Measurements from ENCODE around the gene PSMD14.
"Not testable (repeated sequence)": the region's sequence is repeated elsewhere in the genome, so short reads cannot be mapped to it uniquely, and the experiment has no call there.

Gene PSMD14

DNA sequence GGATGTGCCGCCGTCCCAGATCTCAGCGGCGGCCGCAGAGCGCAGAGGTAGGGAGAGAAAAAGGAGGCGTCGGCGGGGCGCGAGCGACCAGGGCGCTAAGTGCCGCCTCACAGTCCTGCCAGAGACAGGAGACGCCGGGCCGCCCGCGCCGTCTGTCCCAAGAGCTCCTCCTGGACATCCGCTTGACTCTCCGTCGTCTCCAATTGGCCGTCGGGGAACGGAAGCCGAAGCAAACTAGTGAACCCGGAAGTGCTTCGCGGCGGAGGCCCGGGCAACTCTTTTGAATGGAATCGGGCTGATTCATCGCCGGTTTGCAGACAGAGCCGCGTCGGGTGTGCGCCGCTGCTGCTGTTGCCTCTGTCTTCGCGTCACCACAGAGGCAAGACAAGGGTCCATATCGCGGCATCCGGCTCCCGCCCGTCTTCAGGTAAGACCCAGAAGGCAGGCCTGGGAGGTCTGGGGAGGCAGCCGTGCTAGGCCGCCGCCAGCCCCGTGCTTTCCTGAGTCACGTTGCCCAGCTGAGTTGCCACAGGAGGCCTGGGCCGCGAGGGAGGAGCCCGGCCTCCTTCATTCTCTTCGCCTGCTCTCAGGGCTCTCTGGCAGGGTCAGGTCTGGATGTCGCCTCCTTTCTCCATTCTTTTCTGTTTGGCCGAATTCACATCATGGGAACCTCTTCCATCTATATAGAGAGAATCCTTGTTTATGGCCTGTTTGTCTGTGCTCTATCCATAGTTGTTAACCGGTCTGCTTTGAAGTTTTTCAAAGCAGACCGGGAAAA, at the start of gene PSMD14:
Gene PSMD14 (plus strand): TSS at position 248 of the 778 bp plus-strand sequence. CDS start 10,401 bp downstream, outside the sequence.
- peak; percentile 79 for DNase-seq (ENCODE audit: low spot score)

DNA sequence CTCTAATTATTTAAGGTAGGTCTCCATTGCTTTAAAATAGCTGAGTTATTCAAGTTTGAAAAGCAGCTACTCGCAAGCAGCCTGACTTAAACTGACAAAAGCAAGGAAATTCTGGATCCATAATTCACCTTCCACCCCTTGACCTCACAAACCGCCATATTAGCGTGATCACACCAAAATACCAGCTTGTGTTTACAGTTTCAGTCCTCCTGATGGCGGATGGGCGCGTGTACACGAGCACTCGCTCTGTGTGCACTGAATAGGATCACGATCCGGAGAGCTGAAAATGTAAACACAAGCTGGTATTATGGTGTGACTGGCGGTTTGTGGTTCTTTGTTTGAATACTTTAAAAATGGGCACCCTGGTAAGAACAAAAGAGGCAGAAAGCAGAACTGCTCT, 42.4 kb upstream of the PSMD14 start:
- no peak for DNase-seq (ENCODE audit: low spot score)

DNA sequence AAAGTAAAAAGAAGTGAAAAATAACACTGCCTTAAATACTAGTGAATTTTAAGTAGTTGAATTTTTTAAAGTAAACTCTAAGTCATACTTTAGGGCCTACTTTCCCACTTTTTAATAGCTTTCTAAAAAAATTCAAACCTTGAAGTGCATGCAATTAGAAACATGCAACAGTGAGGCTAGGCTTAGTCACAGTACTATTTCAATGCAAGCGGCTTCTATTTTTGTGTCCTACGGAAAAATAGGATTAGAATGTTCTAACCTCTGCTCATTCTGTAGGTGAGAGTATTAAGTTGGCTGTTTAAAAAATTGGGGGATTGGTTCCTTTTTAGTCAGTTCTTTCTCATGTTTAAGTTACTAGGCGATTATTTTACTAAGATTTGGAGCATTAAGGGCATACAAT, 39.1 kb upstream of the PSMD14 start:
- no peak for DNase-seq (ENCODE audit: low spot score)

DNA sequence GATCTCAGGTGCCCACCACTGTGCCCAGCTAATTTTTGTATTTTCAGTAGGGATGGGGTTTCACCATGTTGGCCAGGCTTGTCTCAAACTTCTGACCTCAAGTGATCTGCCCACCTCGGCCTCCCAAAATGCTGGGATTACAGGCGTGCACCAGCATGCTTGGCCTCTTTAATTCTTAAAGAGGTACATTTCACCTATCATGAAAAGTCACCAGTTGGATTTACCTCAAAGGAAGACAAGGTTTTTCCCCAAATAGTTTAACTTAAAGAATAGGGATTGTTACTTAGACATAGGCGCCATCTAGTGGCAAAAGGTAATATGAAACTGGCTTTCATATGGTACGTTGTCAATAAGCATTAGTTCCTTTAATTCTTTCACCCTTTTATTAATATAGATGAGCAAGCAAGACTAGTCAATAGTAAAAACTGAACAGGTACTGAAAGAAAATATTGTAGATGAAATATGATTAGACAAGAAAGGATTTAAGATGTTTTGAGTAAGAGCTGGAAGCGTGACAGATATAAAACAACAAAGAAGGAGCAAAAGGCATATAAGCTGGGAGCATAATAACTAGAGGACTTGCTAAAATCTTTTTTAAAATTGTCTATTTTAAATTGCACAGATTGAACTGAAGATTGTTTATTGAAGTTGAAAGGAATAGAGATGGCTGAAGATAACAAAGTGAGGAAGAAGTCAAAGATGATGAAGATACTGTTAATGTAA, 35.0 kb upstream of the PSMD14 start:
- peak; percentile 4 for DNase-seq (ENCODE audit: low spot score)

DNA sequence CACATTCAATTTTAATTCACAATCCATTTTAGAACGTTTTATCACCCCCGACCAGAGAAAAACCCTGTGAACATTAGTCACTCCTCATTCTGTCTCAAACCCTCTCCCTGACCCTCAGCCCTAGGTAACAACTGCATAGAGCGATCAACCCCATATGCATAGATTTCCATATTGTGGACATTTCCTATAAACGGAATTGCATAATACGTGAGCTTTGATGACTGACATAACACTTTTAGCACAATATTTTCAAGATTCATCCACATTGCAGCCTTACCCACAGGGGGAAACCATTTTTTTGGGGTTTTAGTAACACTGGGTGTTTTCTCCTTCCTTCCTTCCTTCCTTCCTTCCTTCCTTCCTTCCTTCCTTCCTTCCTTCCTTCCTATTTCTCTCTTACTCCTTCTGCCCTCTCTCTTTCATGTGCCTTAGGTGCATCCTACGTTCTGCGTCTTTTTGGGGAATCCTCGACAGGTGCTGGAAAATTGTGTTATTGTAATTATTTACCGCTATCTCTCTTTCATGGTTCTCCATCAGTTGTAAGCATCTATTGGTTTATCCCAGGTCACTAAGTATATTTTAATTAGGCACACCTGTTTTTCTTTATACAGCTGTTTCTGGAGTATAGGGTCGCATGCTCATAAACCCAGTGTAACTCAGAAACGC, 29.5 kb upstream of the PSMD14 start:
- peak; percentile 29 for DNase-seq (ENCODE audit: low spot score)

DNA sequence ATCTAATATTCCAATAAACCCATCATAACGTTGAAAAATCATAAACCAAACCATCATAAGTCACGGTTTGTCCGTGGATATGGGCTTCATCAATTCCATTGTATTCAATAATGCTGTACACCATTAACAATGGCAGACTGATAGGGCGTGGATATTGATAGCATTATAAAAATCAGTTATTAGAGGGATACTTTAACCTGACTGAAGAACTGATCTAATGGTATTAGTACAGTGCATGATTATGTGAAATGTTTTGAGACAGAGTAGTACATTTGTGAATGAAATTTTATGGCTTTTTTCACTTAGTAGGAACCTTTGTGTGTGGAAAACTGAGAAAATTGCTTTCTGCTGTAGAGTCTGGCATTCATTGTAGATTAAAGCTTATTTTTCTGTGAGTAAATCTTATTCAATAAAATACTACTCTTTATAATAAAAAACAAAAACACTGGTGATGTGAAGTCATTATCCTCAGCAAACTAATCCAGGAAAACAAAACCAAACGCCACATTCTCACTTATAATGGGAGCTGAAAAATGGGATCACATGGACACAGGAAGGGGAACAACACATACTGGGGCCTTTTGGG, 28.9 kb upstream of the PSMD14 start:
- not testable (repeated sequence) for DNase-seq (ENCODE audit: low spot score)

DNA sequence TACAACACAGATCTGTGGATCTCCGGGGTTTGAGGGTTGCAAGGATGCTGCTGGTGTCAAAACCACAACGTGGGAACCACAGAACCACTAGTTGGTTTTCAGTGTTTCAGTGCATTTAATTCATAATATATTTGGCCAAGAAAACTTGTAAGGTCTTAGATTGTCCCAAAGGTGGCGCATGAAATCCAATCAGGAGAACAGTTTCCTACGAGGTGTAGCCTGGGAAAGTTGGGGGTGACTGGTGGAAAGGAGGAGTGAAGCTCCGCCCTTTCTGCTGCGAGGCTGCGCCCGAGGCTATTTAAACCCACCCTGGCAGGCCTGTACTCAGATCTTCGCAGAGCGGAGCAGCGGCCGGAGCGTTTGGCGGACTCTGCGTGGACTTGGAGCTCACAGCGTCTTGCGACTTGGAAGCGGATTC, 27.3 kb upstream of the PSMD14 start:
- DNase-seq (ENCODE audit: low spot score), result peak; percentile 1

DNA sequence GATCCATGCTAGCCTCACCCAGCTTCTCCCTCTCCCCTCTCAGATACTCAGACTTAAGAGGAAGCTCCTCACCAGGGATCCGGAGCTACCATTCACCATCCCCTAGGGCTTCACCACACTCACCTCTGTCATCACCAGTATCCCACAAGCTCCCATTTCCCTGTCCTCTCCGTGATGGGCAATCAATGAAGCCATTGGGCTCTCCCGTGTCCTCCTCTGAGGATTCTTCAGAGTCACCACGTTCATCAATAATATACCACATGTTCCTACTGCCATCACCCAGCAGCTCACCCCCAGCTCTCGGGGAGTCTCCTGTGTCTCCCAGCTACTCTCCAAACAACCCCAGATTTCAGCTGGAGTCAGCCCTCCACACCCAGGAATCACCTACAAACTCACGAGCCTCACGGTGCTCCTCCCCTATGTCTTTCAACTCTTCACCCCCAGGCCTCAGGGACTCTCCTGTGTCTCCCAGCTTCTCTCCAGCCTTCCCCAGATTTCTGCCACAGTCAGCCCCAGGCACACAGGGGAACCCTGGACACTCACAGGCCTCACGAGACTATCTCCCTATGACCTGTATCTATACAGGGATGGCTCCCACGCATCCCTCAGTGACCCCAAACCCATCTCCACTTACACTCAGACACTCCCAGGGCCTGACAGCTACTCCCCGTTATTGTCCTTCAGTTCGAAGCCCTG, 26.5 kb upstream of the PSMD14 start:
- not testable (repeated sequence) for DNase-seq (ENCODE audit: low spot score)

DNA sequence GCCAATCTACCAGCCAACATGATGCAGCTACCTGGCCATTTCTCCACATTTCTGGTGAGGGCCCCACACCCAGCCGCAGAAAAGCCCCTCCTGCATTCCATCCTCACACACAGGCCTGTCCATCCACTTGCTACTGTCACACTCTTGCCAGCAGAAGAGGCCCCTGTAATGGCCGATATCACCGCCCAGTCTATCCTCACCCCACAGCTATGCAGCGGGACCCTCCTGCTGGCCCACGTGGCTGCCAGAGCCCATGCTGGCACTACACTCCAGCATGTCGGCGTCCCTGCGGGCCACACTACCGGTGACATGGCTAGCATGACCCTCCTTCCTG, 25.9 kb upstream of the PSMD14 start:
- not testable (repeated sequence) for DNase-seq (ENCODE audit: low spot score)

DNA sequence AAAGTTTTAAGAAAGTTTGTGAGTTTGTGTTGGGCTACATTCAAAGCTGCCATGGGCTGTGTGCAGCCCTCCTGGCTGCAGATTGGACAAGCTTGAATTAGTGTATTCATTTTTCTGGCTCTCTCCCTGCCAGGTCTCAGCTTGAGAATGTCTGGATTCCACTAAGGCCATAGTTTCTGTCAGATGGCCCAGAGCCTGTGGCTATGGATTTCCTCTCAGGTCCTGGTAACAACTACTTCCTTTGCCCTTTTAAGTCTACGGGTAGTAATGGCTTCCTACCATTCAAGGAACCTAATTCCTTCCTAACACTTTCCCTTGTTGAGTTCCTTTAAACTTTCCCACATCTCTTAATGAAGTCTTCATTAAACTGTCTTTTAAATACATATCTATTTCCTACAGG, 24.3 kb upstream of the PSMD14 start:
- peak; percentile 3 for DNase-seq (ENCODE audit: low spot score)

DNA sequence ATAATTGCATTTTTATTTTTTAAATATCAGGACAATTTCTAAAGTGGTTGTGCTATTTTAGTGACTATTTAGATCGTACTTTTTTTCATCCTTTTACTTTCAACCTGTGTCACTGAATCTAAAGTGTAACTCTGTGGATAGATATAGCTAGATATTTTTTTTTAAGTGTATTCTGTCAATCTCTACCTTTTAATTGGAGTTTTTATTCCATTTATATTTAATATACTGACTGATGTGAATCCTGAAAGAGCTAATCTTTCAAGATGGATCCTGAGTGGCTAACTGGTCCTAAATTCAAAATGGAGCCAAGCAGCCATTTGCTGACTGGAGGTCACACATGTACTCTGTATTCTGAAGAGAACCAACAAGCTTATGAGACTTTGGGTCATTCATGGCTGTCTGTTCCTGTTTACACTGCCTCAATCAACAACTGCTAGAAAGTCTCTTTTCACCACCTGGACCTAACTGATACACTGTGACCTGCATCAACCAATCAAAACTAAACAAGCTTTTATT, 4.6 kb upstream of the PSMD14 start:
- DNase-seq (ENCODE audit: low spot score), result no peak

DNA sequence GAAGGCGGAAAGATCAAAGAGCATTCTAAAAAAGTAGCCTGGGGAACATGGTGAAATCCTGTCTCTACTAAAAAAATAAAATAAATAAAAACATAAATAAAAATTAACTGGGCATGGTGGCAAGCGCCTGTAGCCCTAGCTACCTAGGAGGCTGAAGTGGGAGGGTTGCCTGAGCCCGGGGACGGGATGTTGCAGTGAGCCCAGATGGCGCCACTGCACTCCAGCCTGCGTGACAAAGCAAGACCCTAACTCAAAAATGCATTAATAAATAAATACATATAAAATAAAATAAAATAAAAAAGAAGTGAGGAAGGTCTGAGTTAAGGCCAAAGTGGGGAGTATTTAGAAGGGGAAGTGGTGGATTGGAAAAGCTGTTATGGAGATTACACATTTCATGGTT, 1.3 kb upstream of the PSMD14 start:
- DNase-seq (ENCODE audit: low spot score), result no peak

DNA sequence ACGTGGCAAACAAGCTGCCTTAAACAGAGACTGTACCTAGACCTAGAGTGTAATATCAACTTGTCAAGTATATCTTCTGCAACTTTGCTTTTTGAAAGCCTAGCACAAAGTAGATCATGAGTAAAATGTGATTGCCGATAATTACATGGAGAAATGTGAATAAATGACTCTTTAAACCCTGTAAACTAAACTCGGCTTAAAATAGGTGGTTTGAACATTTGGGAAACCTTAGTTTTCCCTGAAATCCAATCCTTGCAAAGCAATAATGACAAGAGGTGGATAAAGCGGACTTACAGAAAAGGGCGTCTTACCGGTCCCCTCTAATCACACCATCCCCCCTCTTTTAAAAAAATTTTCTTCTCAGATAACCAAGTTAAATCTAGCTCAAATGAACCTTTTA, 549 bp upstream of the PSMD14 start:
- DNase-seq (ENCODE audit: low spot score), result no peak

DNA sequence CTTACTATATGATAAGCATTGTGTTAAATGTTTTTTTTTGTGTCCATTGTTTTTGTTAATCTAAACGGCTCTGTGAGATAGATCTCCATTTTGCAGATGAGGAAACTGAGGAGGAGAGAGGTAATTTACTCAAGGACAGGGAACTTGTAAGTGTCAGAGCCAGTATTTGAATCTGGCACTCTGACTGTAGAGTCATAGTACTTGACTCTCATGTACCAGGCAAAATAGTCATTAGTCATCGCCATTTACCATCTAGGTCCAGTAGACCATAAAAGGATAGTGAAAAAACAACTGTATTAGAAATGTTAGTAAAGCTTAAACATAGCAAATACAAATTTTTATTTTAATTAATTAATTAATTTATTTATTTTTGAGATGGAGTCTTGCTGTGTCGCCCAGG, 4.8 kb downstream of the PSMD14 start:
- DNase-seq (ENCODE audit: low spot score), result no peak

DNA sequence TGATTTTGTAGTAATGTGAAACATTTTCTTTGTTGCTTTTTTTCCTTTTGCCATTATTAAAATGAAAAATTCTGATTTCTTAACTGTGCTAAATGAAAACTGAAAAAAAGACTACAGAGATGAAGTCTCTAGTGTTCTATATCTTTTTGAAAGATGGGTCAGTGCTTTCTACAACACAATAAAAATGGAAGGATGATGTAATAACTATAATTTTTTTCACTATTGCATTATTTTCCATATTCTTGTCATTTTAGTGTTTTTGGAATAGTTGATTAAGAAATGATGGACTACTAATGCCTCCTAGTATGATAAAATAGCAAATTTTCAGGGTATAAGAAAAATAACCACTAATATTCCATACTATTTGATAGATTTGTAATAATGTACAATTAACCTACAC, 7.2 kb downstream of the PSMD14 start:
- no peak for DNase-seq (ENCODE audit: low spot score)

DNA sequence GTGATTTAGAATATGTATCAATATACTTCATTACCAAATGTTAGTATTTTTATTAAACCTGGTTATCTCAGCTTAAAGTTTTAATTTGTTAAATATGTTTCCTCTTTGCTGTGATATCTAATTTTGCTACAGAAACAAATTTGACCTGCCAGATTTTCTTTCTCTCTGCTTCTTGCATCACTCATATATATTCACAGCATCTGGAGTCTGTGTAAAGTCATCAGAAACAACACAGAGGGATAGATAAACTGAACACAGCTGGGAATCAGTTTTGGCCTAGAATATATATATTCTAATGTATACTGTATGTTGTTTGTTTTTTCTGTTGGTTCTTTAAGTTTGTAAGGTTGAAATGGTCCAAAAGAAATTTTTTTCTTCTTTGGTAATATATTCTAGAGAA, 8.5 kb downstream of the PSMD14 start:
- no peak for DNase-seq (ENCODE audit: low spot score)

DNA sequence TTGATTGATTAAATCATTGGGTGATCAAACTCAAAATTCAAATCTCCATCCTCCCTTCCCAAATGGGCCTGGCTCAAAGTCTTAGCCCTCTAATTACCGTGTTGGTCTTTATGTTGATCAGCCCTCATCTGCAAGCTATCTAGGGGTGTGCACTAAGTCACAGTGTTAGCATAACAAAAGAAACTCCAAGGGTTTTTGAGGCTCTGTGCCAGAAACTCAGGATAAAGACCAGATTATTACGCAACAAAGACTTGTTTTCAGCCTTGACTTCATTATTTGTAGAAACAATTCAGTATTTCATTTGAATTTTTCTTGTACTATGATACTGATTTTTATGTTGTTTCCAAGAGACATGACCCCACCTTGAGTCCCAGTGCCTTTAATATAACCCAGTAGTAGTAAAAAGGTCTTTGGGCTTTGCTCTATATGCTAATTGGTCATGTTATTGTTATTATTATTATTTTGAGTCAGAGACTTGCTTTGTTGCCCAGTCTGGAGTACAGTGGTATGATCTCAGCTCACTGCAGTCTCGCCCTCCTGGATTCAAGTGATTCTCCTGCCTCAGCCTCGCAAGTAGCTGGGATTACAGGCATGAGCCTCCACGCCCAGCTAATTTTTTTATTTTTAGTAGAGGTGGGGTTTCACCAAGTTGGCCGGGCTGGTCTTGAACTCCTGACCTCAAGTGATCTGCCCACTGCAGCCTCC, 13.9 kb downstream of the PSMD14 start:
- DNase-seq (ENCODE audit: low spot score), result no peak

DNA sequence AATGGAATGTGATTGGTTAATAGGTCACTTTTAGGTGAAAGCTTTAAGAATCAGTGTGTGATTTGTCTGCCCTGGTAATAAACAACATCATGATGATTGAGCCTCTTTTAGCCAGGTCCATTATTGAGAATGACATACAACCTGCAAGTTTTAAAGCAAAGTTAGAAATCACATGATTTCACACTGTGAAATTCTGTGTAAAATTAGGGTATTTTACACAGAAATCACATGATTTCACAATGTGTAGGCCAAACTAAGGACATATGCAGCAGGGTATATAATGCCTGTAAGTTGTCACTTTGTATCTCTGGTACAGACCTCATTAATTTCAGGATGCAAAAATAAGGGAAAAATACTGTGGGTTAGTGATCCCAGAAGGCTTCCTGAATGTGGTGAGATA, 16.7 kb downstream of the PSMD14 start:
- DNase-seq (ENCODE audit: low spot score), result no peak

DNA sequence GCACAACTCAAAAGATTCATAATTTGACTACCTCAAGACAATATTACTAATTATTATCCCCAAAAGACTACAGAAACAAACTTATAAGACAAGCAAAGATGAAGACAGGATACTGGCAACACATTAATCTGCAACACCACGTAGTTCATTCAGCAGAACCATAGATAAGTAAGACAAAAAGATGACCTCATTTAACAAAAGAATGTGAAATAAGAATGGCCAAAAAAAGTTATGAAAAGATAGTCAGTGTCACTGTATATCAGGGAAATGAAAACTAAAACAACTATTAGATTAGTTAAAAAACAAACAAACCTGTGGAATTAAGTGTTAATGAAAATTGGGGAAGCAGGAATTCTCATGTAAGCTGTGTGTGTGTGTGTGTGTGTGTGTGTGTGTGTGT, 19.4 kb downstream of the PSMD14 start:
- no peak for DNase-seq (ENCODE audit: low spot score)

DNA sequence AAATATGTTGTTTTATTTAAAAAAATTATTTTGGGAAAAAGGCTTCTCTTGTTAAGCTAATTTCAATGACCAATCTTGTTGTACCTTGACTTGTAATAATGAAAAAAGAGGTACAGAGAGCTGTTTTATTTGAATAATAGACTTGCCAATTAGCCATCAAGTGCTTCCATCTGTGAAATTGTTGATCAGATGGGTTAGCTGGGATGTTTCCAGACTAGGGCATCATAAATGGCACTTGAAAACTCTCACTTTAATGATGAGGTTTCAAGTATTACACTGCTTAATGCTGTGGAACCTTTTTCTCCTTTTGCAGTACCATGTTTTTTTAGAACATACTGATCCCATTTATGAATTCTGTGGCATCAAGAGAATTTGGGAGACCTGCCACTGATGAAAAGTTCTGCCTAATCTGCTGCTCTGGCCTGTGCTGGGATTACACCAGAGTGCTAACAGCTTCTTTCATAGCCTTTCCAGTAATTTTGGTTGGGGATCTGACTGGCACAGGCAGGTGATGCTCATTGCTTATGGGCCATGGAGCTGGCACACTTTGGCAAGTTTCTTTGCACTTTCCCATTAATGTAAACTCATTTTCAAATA, 24.2 kb downstream of the PSMD14 start:
- no peak for DNase-seq (ENCODE audit: low spot score)

DNA sequence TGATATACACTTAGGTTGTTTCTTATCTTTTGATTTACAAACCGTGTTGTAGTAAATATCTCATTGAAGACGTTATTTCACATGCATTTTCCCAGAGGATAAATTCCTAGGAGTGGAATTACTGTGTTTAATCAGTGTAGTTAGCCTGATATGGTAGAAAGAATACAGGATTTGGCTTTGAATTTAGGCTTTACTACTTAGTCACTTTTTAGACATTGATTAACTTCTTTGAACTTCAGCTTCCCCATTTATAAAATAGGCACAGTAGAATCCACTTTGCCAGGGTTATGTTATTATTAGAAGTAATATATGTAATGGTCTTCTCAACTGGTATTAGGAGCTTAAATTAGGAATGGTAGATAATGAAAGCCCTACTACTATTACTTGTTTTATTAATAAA, 27.4 kb downstream of the PSMD14 start:
- no peak for DNase-seq (ENCODE audit: low spot score)
